Measurements from ENCODE around the gene COASY. TPM values are rescaled to one million over a fixed set of nuclear protein-coding genes. Genes with fewer than 3 reads are reported as not detected.

COASY gene
- total and polyA plus RNA-seq, 2 of the 4 experiments (the other 2 are of a cell fraction): 10.6 to 44.0 TPM

DNA sequence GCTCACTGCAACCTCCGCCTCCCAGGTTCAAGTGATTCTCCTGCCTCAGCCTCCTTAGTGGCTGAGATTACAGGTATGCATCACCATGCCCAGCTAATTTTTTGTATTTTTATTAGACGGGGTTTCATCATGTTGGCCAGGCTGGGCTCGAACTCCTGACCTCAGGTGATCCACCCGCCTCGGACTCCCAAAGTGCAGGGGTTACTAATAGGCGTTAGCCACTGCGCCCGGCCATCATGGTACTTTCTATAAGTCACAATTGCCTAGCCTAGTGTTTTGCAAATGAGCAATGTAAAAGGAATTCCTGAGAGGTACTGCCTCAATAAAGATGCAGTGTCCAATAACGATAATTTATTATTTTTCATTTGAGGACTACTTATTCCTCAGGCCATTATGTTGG is 29.5 kb downstream of the COASY start:
- no peaks in the 10 kb centered on the region for H3K9me3 ChIP-seq (ENCODE audit: control insufficient read depth, insufficient read depth, low read length)
- WGBS, 2 experiments (ENCODE audit: extremely low coverage in 2 of 2, insufficient read length in 1 of 2): 93% methylated on average over 3 of the region's 9 CpGs; no CpG with 5 or more reads in 1 of the 2 experiments
- peaks cover 15% of the 10 kb centered on the region; the same call in 1 of the 2 replicates for H4K20me1 ChIP-seq (ENCODE audit: insufficient read depth, low read length)
- no peak overlapping the region for H3K4me2 ChIP-seq (ENCODE audit: low read depth, low read length)
- H3K9ac ChIP-seq (ENCODE audit: low read depth, low read length): no peak overlapping the region
- no peaks in the 10 kb centered on the region for H3K27me3 ChIP-seq (ENCODE audit: control insufficient read depth, insufficient read depth, low read length)
- no peak overlapping the region for H3K4me3 ChIP-seq (ENCODE audit: insufficient read depth, low read depth, low read length)
- no peak overlapping the region for H2BK15ac ChIP-seq (ENCODE audit: low read depth, low read length)
- no peak overlapping the region for H2AK5ac ChIP-seq (ENCODE audit: low read depth, low read length)
- no peak overlapping the region for H3K4ac ChIP-seq (ENCODE audit: low read depth, low read length)
- no peaks in the 10 kb centered on the region; the same call in 1 of the 2 replicates for H3K9me1 ChIP-seq (ENCODE audit: insufficient read depth, low read length)
- intact Hi-C loops (cut with micrococcal nuclease) (no loop called here), in situ Hi-C loops (cut with MboI; ENCODE audit: low sequenced_read_pairs) (no loop called here), dilution Hi-C loops (cut with HindIII; ENCODE audit: low sequenced_read_pairs, unreplicated experiment) (no loop called here)
- TF ChIP-seq, protein P1, sequence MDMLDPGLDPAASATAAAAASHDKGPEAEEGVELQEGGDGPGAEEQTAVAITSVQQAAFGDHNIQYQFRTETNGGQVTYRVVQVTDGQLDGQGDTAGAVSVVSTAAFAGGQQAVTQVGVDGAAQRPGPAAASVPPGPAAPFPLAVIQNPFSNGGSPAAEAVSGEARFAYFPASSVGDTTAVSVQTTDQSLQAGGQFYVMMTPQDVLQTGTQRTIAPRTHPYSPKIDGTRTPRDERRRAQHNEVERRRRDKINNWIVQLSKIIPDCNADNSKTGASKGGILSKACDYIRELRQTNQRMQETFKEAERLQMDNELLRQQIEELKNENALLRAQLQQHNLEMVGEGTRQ (IDR thresholded peaks at IDR 0.05; ENCODE audit: low read depth, low read length): no peak
- no peak for TF ChIP-seq CEBPB (IDR thresholded peaks at IDR 0.05; ENCODE audit: low read depth, low read length)
- H3K23ac ChIP-seq (ENCODE audit: low read depth, low read length): no peak overlapping the region
- no peak overlapping the region for H4K91ac ChIP-seq (ENCODE audit: insufficient read depth, low read depth, low read length)
- no peak overlapping the region for H3K14ac ChIP-seq (replicated peaks; ENCODE audit: low read depth, low read length)
- peaks cover 0 to 34% of the 10 kb centered on the region in 2 experiments; a peak in 3 of 4 replicates for H3K79me1 ChIP-seq (ENCODE audit: low read depth in 1 of 2, low read length in 2 of 2)
- CTCF ChIA-PET: interaction anchor here (0.7 kb wide), 1 partner anchor 13 kb away, joined by 3 read pairs; no protein-coding TSS in a partner anchor
- H3K4me1 ChIP-seq (ENCODE audit: control insufficient read depth, insufficient read depth, low read length): no peaks in the 10 kb centered on the region
- H3K27ac ChIP-seq (ENCODE audit: insufficient read depth, low read length): no peak overlapping the region
- POLR2A ChIA-PET (ENCODE audit: unreplicated experiment): no interaction called here
- BruUV-seq (replicated peaks): no TSS peak
- H2BK120ac ChIP-seq (ENCODE audit: low read depth, low read length): no peak overlapping the region
- H2BK20ac ChIP-seq (ENCODE audit: low read depth, low read length): no peak overlapping the region
- DNase-seq (no peak), ATAC-seq (ENCODE audit: low read depth) (no peak)
- no peak overlapping the region for H3K18ac ChIP-seq (ENCODE audit: low read depth, low read length)
- no peak overlapping the region for H2AFZ ChIP-seq (replicated peaks; ENCODE audit: low read length, poor library complexity)
- H2BK5ac ChIP-seq (ENCODE audit: low read depth, low read length, poor library complexity, severe bottlenecking): no peak overlapping the region
- peaks cover 39% of the 10 kb centered on the region for H3K36me3 ChIP-seq (ENCODE audit: control insufficient read depth, insufficient read depth, low read length)
- H3K56ac ChIP-seq (ENCODE audit: extremely low read depth, insufficient read depth, low read length): no peak overlapping the region
- no peak overlapping the region for H4K8ac ChIP-seq (ENCODE audit: low read depth in 2 of 2, low read length in 2 of 2)
- no peak overlapping the region for H4K5ac ChIP-seq (ENCODE audit: low read depth, low read length)
- H2AK9ac ChIP-seq (replicated peaks; ENCODE audit: low read depth, low read length, poor library complexity): no peak overlapping the region

All from IMR-90 (cell line).